HepG2 (cell line): ENCODE results near the gene XPC. TPM values are rescaled to one million over a fixed set of nuclear protein-coding genes. Genes with fewer than 3 reads are reported as not detected.
A peak's percentile ranks its signal among the peaks of the same experiment; 100 is the strongest.

Experiments
- DR1 ChIP-seq: sonication (generic); formaldehyde crosslinking; IDR thresholded peaks from 2 replicates; pipeline ENCODE4 v1.8.0; 2021; ENCODE audit warnings: mild to moderate bottlenecking, missing genetic modification reagents, inconsistent platforms
- ELF3 ChIP-seq: IDR thresholded peaks from 2 replicates; pipeline ENCODE4 v1.6.1; 2016; ENCODE audit warnings: missing genetic modification reagents, missing compliant biosample characterization
- GABPB1 ChIP-seq: IDR thresholded peaks from 2 replicates; pipeline ENCODE4 v1.6.1; 2016; ENCODE audit warnings: mild to moderate bottlenecking, missing genetic modification reagents, moderate library complexity, missing compliant biosample characterization
- GZF1 ChIP-seq: sonication (generic); formaldehyde crosslinking; IDR thresholded peaks from 2 replicates; pipeline ENCODE4 v1.5.1; 2020; ENCODE audit warnings: mild to moderate bottlenecking, missing genetic modification reagents
- HDAC2 ChIP-seq: sonication (generic); formaldehyde crosslinking; IDR thresholded peaks from 2 replicates; pipeline ENCODE4 v1.4.0; 2020; ENCODE audit warnings: missing genetic modification reagents
- PCBP1 ChIP-seq: fragments of 200-400 bp; formaldehyde crosslinking; IDR thresholded peaks from 2 replicates; pipeline ENCODE4 v1.6.1; 2017; ENCODE audit warnings: mild to moderate bottlenecking, low read depth, low read length, borderline replicate concordance
- PTBP1 ChIP-seq: fragments of 200-400 bp; formaldehyde crosslinking; IDR thresholded peaks from 2 replicates; pipeline ENCODE4 v1.6.1; 2018; ENCODE audit warnings: low read length, low read depth; ENCODE audit not compliant: poor library complexity, severe bottlenecking
- SMARCC2 ChIP-seq: fragments of 450-650 bp; IDR thresholded peaks from 2 replicates; pipeline ENCODE4 v1.6.1; 2017; ENCODE audit warnings: antibody characterized with exemption, mild to moderate bottlenecking
- SMARCE1 ChIP-seq: fragments of 450-650 bp; IDR thresholded peaks from 2 replicates; pipeline ENCODE4 v1.6.1; 2017; ENCODE audit warnings: borderline replicate concordance
- SP140L ChIP-seq: sonication (generic); formaldehyde crosslinking; IDR thresholded peaks from 2 replicates; pipeline ENCODE4 v1.4.0; 2020; ENCODE audit warnings: missing genetic modification reagents, borderline replicate concordance
- ZBTB7B ChIP-seq: sonication (generic); formaldehyde crosslinking; IDR thresholded peaks from 2 replicates; pipeline ENCODE4 v1.4.0; 2020; ENCODE audit warnings: missing genetic modification reagents
- ZFAT ChIP-seq: sonication (generic); formaldehyde crosslinking; conservative IDR thresholded peaks from 2 replicates; pipeline ENCODE4 v1.8.1; 2023; ENCODE audit warnings: missing genetic modification reagents, inconsistent platforms
- ZNF451 ChIP-seq: sonication (generic); formaldehyde crosslinking; IDR thresholded peaks from 2 replicates; pipeline ENCODE4 v1.5.0; 2020; ENCODE audit warnings: mild to moderate bottlenecking, missing genetic modification reagents
- ZNF619 ChIP-seq: sonication (generic); formaldehyde crosslinking; IDR thresholded peaks from 2 replicates; pipeline ENCODE4 v1.4.0; 2020; ENCODE audit warnings: mild to moderate bottlenecking, missing genetic modification reagents
- ZNF652 ChIP-seq: IDR thresholded peaks from 2 replicates; pipeline ENCODE4 v1.6.1; 2016; ENCODE audit warnings: low read depth, borderline replicate concordance
- ZSCAN21 ChIP-seq: sonication (generic); formaldehyde crosslinking; IDR thresholded peaks from 2 replicates; pipeline ENCODE4 v1.8.0; 2022; ENCODE audit warnings: mild to moderate bottlenecking, missing genetic modification reagents, moderate library complexity, borderline replicate concordance
- polyA plus RNA-seq, 8 experiments: library from polyadenylated mRNA; depleted of rRNA in 3 of 8; stranded (reverse) in 7 of 8; unstranded in 1 of 8; fragments of >200 nt; fragmentation: Illumina TruSeq in 4 of 8; extraction: Trizol in 4 of 8; gene quantifications; 2 replicates each; pipeline versions ENCODE4 v1.2.1 to v1.2.3, GENCODE V29; 2011 to 2016; ENCODE audit warnings: low read depth in 4 of 8, missing spikeins in 1 of 8, mixed read lengths in 1 of 8; ENCODE audit not compliant: insufficient read depth in 1 of 8
- total RNA-seq, 5 experiments: library from RNA; depleted of rRNA; stranded (reverse); fragments of >200 nt; fragmentation: Illumina TruSeq; extraction: Trizol; gene quantifications; 2 replicates each; pipeline ENCODE4 v1.2.3, GENCODE V29; 2016; ENCODE audit warnings: low read depth in 1 of 5
- TF ChIP-seq, protein P1 (sequence below): sonication (generic); formaldehyde crosslinking; IDR thresholded peaks from 2 replicates; pipeline ENCODE4 v1.5.0; 2020; ENCODE audit warnings: mild to moderate bottlenecking, missing genetic modification reagents
- TF ChIP-seq, protein P2 (sequence below): IDR thresholded peaks from 2 replicates; pipeline ENCODE4 v1.6.1; 2016; ENCODE audit warnings: mild to moderate bottlenecking
- TF ChIP-seq, protein P3 (sequence below), 2 experiments: sonication (generic) in 1 of 2; formaldehyde crosslinking in 1 of 2; IDR thresholded peaks; 2 replicates each; pipeline versions ENCODE4 v1.5.1 to v1.6.1; 2011 to 2020; ENCODE audit warnings: borderline replicate concordance in 1 of 2, low read depth in 1 of 2, low read length in 1 of 2, mild to moderate bottlenecking in 1 of 2, missing genetic modification reagents in 1 of 2, moderate library complexity in 1 of 2
- TF ChIP-seq, protein P4 (sequence below): sonication (generic); formaldehyde crosslinking; IDR thresholded peaks from 2 replicates; pipeline ENCODE4 v1.8.0; 2022; ENCODE audit warnings: mild to moderate bottlenecking, missing genetic modification reagents

The XPC gene
- total and polyA plus RNA-seq, 2 of the 13 experiments (the other 11 are each of a cell fraction or from before 2014, with no cell fraction given): 9.4 to 24.1 TPM

DNA sequence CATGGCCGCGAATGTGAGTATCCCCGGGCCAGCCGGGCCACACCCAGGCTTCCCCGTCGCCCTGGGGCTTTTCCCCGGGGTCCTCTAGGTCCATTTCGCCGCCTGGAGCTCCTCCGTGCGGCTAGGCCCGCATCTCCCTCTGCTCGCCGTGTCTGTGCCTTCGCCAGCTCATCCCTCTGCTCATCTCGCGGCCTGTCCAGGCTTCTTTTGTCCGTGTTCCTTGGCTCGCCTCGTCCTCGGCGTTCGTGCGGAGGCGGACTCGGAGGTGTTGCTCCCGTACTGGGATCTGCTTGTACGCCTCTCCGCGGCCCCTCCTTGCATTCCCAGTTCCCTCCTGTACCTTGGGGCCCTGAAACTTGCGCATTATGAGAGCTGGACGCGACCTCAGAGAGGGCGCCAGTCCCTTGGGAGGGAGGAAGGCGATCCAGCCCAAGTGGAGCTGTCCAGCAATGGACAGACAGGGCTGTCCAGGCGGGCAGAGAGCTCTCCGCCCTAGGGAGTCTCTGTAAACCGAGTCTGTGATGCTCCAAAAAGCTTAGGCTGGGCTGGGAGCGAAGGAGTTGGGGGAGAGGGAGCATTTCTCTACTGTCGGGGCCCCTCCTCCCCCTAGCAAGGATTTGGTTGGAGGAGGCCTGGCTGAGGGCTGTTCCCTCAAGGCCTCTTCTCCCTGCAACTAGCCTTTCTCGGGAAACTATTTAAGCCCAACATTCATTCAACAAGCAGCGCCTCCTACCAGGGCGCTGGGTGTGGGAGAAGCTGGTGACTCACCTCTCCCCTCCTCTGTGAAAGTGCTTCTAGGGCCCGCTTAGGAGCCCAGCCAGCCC is 53.0 kb downstream of the XPC start (continued):
- TF ChIP-seq, protein P1, sequence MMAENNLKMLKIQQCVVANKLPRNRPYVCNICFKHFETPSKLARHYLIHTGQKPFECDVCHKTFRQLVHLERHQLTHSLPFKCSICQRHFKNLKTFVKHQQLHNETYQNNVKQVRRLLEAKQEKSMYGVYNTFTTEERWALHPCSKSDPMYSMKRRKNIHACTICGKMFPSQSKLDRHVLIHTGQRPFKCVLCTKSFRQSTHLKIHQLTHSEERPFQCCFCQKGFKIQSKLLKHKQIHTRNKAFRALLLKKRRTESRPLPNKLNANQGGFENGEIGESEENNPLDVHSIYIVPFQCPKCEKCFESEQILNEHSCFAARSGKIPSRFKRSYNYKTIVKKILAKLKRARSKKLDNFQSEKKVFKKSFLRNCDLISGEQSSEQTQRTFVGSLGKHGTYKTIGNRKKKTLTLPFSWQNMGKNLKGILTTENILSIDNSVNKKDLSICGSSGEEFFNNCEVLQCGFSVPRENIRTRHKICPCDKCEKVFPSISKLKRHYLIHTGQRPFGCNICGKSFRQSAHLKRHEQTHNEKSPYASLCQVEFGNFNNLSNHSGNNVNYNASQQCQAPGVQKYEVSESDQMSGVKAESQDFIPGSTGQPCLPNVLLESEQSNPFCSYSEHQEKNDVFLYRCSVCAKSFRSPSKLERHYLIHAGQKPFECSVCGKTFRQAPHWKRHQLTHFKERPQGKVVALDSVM (CRISPR knock-in tag): 0 out of 2 replicates have a peak, but pooled peaks have one; percentile 3
- TF ChIP-seq, protein P2, sequence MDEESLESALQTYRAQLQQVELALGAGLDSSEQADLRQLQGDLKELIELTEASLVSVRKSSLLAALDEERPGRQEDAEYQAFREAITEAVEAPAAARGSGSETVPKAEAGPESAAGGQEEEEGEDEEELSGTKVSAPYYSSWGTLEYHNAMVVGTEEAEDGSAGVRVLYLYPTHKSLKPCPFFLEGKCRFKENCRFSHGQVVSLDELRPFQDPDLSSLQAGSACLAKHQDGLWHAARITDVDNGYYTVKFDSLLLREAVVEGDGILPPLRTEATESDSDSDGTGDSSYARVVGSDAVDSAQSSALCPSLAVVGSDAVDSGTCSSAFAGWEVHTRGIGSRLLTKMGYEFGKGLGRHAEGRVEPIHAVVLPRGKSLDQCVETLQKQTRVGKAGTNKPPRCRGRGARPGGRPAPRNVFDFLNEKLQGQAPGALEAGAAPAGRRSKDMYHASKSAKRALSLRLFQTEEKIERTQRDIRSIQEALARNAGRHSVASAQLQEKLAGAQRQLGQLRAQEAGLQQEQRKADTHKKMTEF (CRISPR knock-in tag): no peak; the same call in 1 of the 2 replicates
- TF ChIP-seq ZBTB7B (no peak), PCBP1 (no peak), GABPB1 (no peak), ZNF619 (no peak), PTBP1 (no peak), SP140L (no peak), ZNF451 (CRISPR knock-in tag) (peak; percentile 56; the same call in 1 of the 2 replicates), ZSCAN21 (CRISPR knock-in tag) (peak; percentile 64), DR1 (no peak), GZF1 (CRISPR knock-in tag) (no peak; the same call in 1 of the 2 replicates), ZFAT (CRISPR knock-in tag) (no peak), SMARCE1 (no peak), HDAC2 (CRISPR knock-in tag) (peak; percentile 50; the same call in 1 of the 2 replicates), SMARCC2 (no peak), ZNF652 (CRISPR knock-in tag) (no peak), ELF3 (no peak)
- TF ChIP-seq, protein P3, sequence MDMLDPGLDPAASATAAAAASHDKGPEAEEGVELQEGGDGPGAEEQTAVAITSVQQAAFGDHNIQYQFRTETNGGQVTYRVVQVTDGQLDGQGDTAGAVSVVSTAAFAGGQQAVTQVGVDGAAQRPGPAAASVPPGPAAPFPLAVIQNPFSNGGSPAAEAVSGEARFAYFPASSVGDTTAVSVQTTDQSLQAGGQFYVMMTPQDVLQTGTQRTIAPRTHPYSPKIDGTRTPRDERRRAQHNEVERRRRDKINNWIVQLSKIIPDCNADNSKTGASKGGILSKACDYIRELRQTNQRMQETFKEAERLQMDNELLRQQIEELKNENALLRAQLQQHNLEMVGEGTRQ (IDR thresholded peaks at IDR 0.05; ENCODE audit: low read depth, low read length): no peak
- TF ChIP-seq, protein P3 (CRISPR knock-in tag; IDR thresholded peaks at IDR 0.05; ENCODE audit: borderline replicate concordance): no peak
- TF ChIP-seq, protein P4, sequence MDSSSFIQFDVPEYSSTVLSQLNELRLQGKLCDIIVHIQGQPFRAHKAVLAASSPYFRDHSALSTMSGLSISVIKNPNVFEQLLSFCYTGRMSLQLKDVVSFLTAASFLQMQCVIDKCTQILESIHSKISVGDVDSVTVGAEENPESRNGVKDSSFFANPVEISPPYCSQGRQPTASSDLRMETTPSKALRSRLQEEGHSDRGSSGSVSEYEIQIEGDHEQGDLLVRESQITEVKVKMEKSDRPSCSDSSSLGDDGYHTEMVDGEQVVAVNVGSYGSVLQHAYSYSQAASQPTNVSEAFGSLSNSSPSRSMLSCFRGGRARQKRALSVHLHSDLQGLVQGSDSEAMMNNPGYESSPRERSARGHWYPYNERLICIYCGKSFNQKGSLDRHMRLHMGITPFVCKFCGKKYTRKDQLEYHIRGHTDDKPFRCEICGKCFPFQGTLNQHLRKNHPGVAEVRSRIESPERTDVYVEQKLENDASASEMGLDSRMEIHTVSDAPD (CRISPR knock-in tag): peak; percentile 17; the same call in 1 of the 2 replicates
